Mucosa of rectum (tissue), 2 donors: ENCODE data around the gene PRMT9.

Experiments
- H3K27ac ChIP-seq, 2 donors: one replicate each; pipeline ENCODE4 v1.7.0; 2013; ENCODE audit warnings: inconsistent platforms in 2 of 2, low read depth in 2 of 2, low read length in 2 of 2
- H3K27me3 ChIP-seq, 2 donors: one replicate each; pipeline ENCODE4 v1.7.0; 2013; ENCODE audit warnings: low read length in 2 of 2; ENCODE audit not compliant: control insufficient read depth in 2 of 2, insufficient read depth in 2 of 2
- H3K36me3 ChIP-seq, 2 donors: one replicate each; pipeline ENCODE4 v1.7.0; 2013; ENCODE audit warnings: low read length in 2 of 2; ENCODE audit not compliant: control insufficient read depth in 2 of 2, insufficient read depth in 2 of 2
- H3K4me1 ChIP-seq, 2 donors: one replicate each; pipeline ENCODE4 v1.7.0; 2013; ENCODE audit warnings: low read length in 2 of 2, mild to moderate bottlenecking in 1 of 2; ENCODE audit not compliant: control insufficient read depth in 2 of 2, insufficient read depth in 2 of 2
- H3K4me3 ChIP-seq, 2 donors: one replicate each; pipeline ENCODE4 v1.7.0; 2013; ENCODE audit warnings: low read length in 2 of 2
- H3K9ac ChIP-seq, 2 donors: one replicate each; pipeline ENCODE4 v1.7.0; 2013; ENCODE audit warnings: low read length in 2 of 2, low read depth in 1 of 2, mild to moderate bottlenecking in 1 of 2
- H3K9me3 ChIP-seq, 2 donors: one replicate each; pipeline ENCODE4 v1.7.0; 2013; ENCODE audit warnings: low read length in 2 of 2; ENCODE audit not compliant: control insufficient read depth in 2 of 2
- donor health status: healthy.
- donor health status: Normal muscosa, but diverticular disease.

PRMT9 gene

GRCh38 chr4:147678796-147679549 is 5.0 kb downstream of the PRMT9 start:
- Histone ChIP-seq H3K27me3 (no peaks in the 10 kb centered on the region), H3K9ac (no peak overlapping the region), H3K9me3 (no peaks in the 10 kb centered on the region), H3K4me3 (no peak overlapping the region), H3K27ac (no peak overlapping the region), H3K4me1 (peaks cover 0 to 5% of the 10 kb centered on the region in 2 donors), H3K36me3 (peaks cover 0 to 3% of the 10 kb centered on the region in 2 donors)

DNA sequence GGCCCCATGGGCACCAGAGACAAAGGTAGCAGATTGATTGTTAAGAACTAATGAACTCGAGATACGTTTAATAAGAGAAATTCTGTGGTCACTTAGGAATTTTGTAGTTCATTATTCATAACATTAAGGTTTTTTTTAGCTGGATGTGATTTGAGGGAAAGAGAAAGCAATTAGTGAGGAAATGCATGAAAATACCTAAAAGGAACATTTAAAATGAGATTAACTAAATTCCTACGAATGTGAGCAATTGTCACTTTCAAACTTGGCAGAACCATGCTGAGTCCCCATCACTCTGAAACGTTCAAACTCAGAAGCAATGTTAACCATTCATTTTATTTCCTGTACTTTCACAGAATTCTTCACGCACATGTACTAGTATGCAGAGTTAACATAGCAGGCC is 5.9 kb downstream of the PRMT9 start:
- H3K27me3 ChIP-seq = no peaks in the 10 kb centered on the region
- no peak overlapping the region for H3K9ac ChIP-seq
- peaks cover 0 to 3% of the 10 kb centered on the region in 2 donors for H3K36me3 ChIP-seq
- H3K4me3 ChIP-seq = no peak overlapping the region
- no peaks in the 10 kb centered on the region for H3K9me3 ChIP-seq
- peaks cover 0 to 2% of the 10 kb centered on the region in 2 donors for H3K4me1 ChIP-seq
- no peak overlapping the region for H3K27ac ChIP-seq

DNA sequence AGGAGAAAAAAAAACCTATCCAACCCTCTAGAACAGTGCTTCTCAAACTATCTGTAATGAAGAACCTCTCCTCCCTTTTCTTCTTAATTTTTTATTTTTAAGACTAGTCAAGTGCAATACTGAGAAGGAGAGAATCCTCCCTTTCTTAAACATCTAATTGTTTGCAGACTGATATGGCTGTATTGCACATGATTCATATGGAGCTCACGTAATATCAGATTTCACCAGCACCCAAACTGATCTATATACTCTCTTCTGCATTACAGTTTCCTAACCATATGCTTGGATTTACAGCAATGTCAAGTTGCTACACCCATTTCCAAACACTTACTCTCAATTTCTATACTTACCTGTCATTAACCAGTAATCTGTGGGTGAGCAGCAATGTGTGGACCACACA is 9.5 kb downstream of the PRMT9 start:
- no peak overlapping the region for H3K4me3 ChIP-seq
- H3K4me1 ChIP-seq = no peaks in the 10 kb centered on the region
- no peaks in the 10 kb centered on the region for H3K27me3 ChIP-seq
- no peak overlapping the region for H3K9ac ChIP-seq
- H3K27ac ChIP-seq = no peak overlapping the region
- no peaks in the 10 kb centered on the region for H3K9me3 ChIP-seq
- peaks cover 0 to 3% of the 10 kb centered on the region in 2 donors for H3K36me3 ChIP-seq

GRCh38 chr4:147674073-147674472 is 9.9 kb downstream of the PRMT9 start:
- Histone ChIP-seq H3K4me3 (no peak overlapping the region), H3K9me3 (no peaks in the 10 kb centered on the region), H3K36me3 (peaks cover 0 to 3% of the 10 kb centered on the region in 2 donors), H3K9ac (no peak overlapping the region), H3K27me3 (no peaks in the 10 kb centered on the region), H3K27ac (no peak overlapping the region), H3K4me1 (no peaks in the 10 kb centered on the region)

DNA sequence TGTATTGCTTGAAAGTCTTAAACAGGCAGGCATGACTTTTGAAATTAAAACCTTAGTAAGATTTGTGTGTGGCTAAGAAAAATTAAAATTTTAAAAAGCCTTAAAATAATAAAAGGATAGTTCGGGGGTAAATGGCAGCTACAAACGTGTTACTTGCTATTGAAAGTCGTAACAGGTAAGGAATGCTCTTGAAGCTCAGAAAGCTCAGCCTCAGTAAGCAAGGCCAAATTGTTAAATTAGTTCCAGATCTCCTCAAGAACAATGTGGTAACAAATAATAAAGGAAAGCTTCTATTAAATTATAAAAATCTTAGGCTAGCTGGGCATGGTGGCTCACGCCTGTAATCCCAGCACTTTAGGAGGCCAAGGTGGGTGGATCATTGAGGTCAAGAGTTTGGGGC is 25.5 kb downstream of the PRMT9 start:
- H3K27me3 ChIP-seq = no peaks in the 10 kb centered on the region
- H3K36me3 ChIP-seq = peaks cover 2 to 16% of the 10 kb centered on the region in 2 donors
- H3K4me1 ChIP-seq = no peaks in the 10 kb centered on the region
- H3K4me3 ChIP-seq = no peak overlapping the region
- H3K9me3 ChIP-seq = no peaks in the 10 kb centered on the region
- H3K27ac ChIP-seq = no peak overlapping the region
- no peak overlapping the region for H3K9ac ChIP-seq

DNA sequence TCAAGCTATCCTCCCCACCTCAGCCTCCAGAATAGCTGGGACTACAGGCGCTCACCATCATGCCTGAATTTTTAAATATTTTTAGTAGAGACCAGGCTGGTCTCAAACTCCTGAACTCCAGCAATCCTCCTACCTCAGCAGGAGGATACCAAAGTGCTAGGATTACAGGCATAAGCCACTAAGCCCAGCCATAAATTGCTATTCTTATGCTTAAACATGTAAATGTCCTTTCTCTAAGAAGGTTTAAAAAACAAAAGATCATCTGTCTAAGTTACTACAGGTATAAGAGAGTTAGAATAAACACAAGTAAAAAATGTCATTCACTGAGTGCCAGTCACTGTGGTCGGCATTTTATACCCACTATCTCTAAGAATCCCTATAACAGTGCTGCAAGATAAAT is 28.3 kb downstream of the PRMT9 start:
- H3K9ac ChIP-seq = no peak overlapping the region
- H3K27me3 ChIP-seq = no peaks in the 10 kb centered on the region
- H3K36me3 ChIP-seq = peaks cover 2 to 16% of the 10 kb centered on the region in 2 donors
- H3K9me3 ChIP-seq = no peaks in the 10 kb centered on the region
- no peak overlapping the region for H3K27ac ChIP-seq
- H3K4me1 ChIP-seq = no peaks in the 10 kb centered on the region
- no peak overlapping the region for H3K4me3 ChIP-seq

DNA sequence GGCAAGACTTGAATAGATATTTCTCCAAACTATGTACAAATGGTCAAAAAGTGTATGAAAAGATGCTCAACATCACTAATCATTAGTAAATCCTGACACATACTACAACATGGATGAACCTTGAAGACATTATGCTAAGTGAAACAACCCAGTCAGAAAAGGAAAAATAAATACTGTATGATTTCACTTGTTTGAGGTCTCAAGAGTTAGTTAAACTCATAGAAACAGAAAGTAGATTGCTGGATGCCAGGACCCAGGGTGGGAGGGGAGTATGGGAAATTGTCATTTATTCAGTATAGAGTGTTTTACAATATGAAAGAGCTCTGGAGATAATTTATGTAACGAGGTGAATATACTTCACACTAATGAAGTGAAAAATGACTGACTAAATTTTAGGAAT is 32.4 kb downstream of the PRMT9 start:
- Histone ChIP-seq H3K4me3 (no peak overlapping the region), H3K36me3 (peaks cover 4 to 6% of the 10 kb centered on the region in 2 donors), H3K9ac (no peak overlapping the region), H3K9me3 (no peaks in the 10 kb centered on the region), H3K4me1 (no peaks in the 10 kb centered on the region), H3K27ac (no peak overlapping the region), H3K27me3 (no peaks in the 10 kb centered on the region)

DNA sequence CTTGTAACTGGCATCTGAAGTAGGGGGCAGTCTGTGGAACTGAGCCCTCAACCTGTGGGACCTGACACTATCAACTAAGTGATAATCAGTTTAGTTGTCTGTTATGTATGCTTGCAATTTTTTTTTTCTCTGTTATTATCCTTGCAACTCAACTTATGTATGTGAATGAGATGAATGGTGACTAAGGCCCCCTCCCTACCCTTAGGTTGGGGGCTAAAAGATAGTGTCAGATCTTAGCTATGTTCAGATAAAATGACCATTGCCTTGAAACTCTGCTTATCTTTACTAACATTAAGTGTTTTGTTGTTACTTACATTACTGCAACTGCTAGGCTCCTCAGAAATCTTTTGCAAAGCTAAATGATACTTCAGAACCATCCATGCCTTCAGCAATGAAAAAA is 35.3 kb downstream of the PRMT9 start:
- H3K27me3 ChIP-seq = no peaks in the 10 kb centered on the region
- H3K27ac ChIP-seq = no peak overlapping the region
- no peaks in the 10 kb centered on the region for H3K4me1 ChIP-seq
- no peak overlapping the region for H3K4me3 ChIP-seq
- no peak overlapping the region for H3K9ac ChIP-seq
- no peaks in the 10 kb centered on the region for H3K9me3 ChIP-seq
- peaks cover 4% of the 10 kb centered on the region in 2 donors for H3K36me3 ChIP-seq

- Histone ChIP-seq H3K36me3 (peaks cover 8 to 11% of the 10 kb centered on the region in 2 donors), H3K9ac (no peak overlapping the region), H3K27ac (no peak overlapping the region), H3K4me3 (no peak overlapping the region), H3K4me1 (no peaks in the 10 kb centered on the region), H3K27me3 (no peaks in the 10 kb centered on the region), H3K9me3 (no peaks in the 10 kb centered on the region)
Observed at GRCh38 chr4:147645099-147645498, 38.9 kb downstream of the PRMT9 start.

GRCh38 chr4:147644471-147644870 is 39.5 kb downstream of the PRMT9 start:
- Histone ChIP-seq H3K9ac (no peak overlapping the region), H3K36me3 (peaks cover 8 to 11% of the 10 kb centered on the region in 2 donors), H3K9me3 (no peaks in the 10 kb centered on the region), H3K4me3 (no peak overlapping the region), H3K27me3 (no peaks in the 10 kb centered on the region), H3K27ac (no peak overlapping the region), H3K4me1 (no peaks in the 10 kb centered on the region)
